HG02763 (cell line): ENCODE data around the gene OR10C1.

Experiments
- ATAC-seq: cut with Tn5 transposase; IDR thresholded peaks from one replicate; pipeline ENCODE4 v1.9.1; 2021; ENCODE audit warnings: mild to moderate bottlenecking, moderate library complexity; ENCODE audit not compliant: unreplicated experiment

Gene OR10C1

DNA sequence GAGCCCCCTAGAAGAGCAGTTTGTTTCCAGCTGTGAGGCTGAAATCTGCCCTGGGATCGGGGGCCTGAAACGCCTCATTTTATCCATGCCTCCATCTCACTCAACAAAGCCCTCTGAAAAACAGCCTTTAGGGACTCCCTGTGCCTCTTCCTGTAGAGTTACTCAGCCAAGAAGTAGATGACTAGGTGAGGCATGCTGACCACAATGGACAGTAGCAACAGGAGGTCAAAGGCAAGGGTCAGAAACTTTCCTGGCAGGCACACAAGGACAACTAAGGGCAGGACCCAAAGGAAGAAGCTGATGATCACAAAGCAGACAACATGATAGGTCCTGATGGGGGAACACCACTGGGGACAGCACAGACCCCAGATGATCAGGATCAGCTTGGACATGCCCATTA lies 35.9 kb downstream of the OR10C1 start:
- no peak for ATAC-seq

DNA sequence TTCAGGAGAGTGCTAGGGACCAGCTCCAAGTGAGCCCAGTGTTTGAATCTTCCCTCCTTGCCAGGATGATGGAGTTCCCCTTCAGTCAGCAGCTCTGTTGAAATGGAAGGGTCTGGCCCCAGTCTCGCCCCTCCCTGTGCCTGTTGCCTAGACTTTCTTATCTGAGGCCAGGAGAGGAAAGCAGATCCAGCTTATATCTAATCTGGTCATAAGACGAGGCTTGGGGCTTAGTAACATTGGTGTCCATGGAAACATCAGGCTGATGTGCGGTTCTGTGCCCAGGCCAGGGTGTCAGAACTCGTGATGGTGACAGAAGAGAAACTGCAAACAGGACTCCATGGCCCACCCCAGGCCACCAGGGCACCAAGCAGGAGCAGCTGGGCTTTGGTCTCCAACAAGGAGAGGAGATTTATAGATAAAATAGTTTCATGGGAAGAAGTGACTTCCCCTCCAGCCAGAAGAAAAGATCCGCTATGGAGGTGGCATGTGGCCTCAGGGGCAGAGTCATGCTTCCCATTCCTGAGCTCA lies 38.9 kb downstream of the OR10C1 start:
- no peak for ATAC-seq

DNA sequence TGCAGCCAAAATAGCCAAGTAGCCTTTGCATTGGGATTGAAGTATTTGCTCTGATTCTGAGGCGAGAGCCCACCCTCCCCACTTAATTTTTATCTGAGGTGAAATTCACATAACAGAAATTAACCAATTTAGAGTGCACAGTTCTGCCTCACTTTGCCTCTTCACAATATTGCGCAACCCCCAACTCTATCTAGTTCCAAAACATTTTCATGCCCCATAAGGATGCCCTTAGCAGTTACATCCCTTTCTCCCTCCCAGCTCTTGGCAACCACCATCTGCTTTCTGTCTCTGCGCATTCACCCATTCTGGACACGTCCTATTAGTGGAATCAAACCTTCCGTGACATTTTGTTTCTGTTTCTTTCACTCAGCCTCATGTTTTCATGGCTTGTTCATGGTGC lies 39.6 kb downstream of the OR10C1 start:
- ATAC-seq = no peak

DNA sequence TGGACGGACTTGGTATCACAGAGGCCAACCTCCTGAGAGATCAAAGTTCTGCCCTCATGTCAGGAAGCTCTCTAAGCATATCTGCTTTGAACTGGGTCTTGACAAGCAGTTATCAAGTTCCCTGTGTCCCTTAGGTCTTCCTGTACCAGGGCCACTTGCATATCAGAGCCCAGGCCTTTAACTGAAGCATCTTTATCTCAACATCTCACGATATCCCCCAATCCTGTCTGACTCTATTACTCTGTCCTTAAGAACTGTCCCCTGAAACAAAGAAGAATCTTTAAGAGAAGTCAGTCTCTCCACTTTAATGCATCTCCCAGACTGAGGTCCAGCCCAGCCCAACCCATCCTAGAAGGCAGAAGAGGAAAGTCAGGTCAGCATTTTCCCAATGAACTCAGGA lies 40.5 kb downstream of the OR10C1 start:
- no peak for ATAC-seq

DNA sequence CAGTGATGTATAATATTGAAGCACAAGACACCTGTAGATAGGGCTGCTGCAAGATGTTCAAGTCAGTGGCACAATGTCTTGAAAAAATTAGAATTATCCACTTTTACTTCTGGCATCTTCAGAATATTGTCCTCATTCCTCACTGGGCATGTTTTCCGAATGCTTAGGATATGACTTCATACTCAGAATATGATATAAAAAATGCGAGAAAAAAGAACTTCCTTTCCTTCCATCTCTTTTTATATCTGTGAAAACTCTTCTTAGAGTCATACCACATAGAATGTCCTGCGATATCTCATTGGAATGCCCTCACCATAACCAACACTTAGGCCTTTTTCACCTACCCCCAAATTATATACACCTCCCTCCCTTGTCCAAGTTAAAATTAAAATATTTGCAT lies 44.1 kb downstream of the OR10C1 start:
- ATAC-seq = no peak

DNA sequence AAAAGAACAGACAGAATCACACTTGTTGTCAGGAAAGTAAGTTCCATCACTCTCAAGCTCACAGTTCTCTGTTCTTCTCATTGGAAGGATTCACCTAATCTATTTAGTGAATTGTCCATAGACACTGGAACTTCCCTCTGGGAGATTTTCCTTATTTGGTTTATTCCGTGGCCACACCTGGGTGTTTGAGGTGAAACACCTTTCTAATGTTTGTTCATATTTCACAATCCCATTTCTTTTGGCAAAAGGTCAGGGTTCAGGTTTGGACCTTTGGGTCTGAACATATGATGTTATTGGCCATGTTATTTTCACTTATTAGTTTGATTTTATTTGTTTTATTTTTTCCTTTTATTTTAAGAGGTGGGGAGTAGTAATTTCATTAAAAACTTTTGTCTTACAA lies 44.6 kb downstream of the OR10C1 start:
- ATAC-seq = no peak

DNA sequence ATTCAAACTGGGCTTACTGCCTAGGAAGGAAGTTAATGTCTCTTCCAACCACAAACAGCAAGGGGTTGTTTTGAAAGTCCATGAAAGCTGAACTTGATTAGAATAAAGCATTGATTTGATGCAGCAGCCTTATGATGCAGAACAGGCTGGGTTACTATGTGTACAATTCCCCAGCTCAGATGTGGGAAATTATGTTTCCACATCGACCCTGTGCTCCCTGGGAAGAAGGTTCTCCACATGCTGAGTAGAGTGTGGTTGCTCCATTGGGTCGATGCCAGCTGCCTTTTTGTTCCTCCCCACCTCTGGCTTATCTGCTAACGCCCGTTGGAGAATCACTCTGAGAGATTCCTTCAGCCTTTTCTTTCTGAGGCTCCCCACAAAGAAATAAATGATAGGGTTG lies 47.5 kb downstream of the OR10C1 start:
- ATAC-seq = no peak

DNA sequence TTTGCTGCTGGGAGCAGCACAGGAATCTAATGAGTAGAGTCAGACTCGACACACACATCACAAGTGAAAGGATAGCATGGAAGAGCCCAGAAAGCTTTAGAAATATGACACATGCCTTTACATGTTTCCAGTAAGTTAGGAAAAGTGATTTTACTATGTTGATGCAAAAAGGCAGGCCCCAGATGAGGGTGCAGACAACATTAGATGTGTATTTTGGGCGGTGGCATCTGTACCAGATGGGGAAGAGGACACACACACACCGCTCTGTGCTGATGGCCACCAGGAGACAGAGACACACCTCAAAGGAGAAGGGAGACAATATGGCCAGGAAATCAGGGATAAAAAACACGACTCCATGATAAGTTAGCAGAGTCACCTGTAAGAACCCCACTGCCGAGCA lies 48.0 kb downstream of the OR10C1 start:
- ATAC-seq = no peak

DNA sequence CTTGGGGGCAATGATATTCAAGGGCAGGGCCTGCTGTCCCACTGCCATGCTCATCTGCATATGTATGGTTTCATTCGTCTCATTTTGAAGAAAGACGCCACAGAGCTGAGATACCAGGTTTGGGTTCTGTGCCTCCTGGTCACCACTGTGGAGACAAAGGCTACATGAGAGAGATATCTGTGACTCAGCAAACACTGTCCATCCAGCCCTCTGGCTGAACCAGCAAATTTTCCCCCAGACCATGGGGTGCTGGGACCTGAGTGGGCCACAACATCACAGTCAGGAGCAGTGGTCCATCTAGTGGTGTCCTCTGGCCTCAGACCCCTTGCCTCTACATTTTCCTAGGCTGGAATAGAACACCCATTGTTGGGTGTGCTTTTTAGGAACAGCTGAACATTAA lies 48.6 kb downstream of the OR10C1 start, which contains the start of gene MAS1L:
MAS1L (minus strand) TSS at position 297 of the 400 bp plus-strand sequence; CDS start at position 243, 54 bp downstream.
- no peak for ATAC-seq

DNA sequence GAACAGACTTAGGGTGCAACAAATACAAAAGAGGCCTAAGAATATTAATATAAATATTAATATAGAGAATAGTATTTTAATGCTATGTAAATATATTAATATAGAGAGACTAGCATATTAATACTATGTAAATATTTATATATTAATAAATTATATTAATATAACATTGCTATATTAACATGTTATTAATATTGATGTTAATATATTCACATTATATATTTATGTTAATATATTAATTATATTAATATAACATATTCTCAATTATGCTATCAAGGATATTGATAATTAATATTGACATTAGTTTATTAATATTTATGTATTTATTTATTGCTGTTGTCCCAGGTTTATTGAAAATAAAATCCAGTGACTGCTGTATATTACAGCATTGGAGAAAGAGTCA lies 49.8 kb downstream of the OR10C1 start:
- ATAC-seq = no peak

DNA sequence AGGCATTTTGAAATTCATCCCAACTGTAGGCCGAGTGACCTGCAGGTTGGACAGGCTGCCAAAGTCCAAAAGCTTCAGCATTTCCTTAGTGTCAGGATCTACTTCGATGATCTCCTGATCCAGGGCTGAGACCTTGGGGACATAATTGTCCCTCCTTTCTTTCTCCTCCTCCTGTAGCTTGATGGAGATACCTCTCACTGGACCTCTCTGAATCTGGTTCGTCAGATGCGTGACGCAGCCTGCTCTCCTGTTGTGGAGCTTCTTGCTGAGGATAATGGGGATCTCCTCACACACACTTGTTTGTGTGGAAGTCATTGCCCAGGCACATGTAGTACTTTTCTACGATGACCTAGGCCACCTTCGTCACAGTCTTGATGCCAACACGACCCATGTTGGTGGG lies 50.2 kb downstream of the OR10C1 start:
- no peak for ATAC-seq

DNA sequence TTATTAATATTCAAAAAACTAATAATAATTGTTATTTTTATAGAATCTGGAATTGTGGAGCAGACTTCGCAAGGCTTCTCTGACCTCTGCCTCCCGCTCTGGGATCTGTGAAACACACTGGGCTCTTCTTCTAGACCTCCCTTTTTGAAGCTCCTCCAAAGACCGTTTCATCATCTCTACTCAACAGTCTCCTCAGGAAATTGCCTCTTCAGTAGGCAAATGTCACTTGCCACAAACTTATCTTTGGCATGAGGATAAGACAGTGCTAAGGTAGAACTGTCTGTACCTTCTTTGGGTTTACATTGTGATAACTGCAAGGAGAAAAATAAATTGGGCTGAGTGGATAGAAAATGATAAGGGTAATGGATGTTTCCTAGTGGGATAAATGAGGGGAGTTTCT lies 50.9 kb downstream of the OR10C1 start:
- no peak for ATAC-seq

DNA sequence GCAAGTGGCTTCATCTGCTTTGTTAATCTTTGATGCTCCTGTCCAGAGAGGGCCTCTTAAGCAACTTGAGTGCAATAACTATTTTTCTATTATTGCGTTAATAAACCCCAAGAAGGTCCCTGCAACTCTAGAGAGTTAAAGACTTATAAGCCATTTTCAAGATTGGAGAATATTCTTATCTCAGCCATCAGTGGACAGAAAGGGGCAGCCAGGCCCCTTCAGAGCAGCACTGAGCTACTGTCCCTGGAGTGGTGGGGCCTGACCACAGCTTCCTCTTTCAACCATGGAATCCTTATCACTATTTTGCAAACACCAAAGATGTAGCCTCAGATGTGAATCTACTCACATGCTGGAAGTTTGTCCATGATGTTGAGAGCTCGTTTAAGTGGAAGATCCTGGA lies 51.4 kb downstream of the OR10C1 start:
- ATAC-seq = no peak
